PFSK-1 (cell line): ENCODE measurements around the gene MBOAT2.

Experiments
- FOXP2 ChIP-seq: optimal IDR thresholded peaks from 2 replicates; pipeline ENCODE3; 2011; ENCODE audit warnings: borderline replicate concordance, control low read depth, inconsistent platforms; ENCODE audit not compliant: insufficient read depth; ENCODE audit errors: extremely low read length, extremely low read depth
- POLR2AphosphoS5 ChIP-seq: IDR thresholded peaks from 2 replicates; pipeline ENCODE4 v1.6.1; 2012; ENCODE audit warnings: low read depth, mild to moderate bottlenecking, control low read depth, low read length, moderate library complexity
- REST ChIP-seq, 2 experiments: IDR thresholded peaks; 2 replicates each; pipeline versions ENCODE4 v1.6.1 to v1.8.0; 2011 to 2012; ENCODE audit warnings: low read depth in 2 of 2, low read length in 2 of 2, control low read depth in 1 of 2, inconsistent platforms in 1 of 2, mild to moderate bottlenecking in 1 of 2, moderate library complexity in 1 of 2; ENCODE audit not compliant: insufficient read depth in 1 of 2
- SIN3A ChIP-seq: IDR thresholded peaks from 2 replicates; pipeline ENCODE4 v1.6.1; 2012; ENCODE audit warnings: mild to moderate bottlenecking, low read length, moderate library complexity, borderline replicate concordance; ENCODE audit not compliant: insufficient read depth
- TAF1 ChIP-seq: IDR thresholded peaks from 2 replicates; pipeline ENCODE4 v1.6.1; 2012; ENCODE audit warnings: low read length, control low read depth, borderline replicate concordance; ENCODE audit not compliant: insufficient read depth

MBOAT2 gene

GRCh38 chr2:9002313-9002636 is 1.2 kb downstream of the MBOAT2 start:
- no peak for TF ChIP-seq POLR2AphosphoS5
- TF ChIP-seq TAF1: no peak
- TF ChIP-seq FOXP2: no peak
- TF ChIP-seq SIN3A: no peak
- no peak for TF ChIP-seq REST (IDR thresholded peaks at IDR 0.05; ENCODE audit: insufficient read depth in 1 of 2, low read depth in 2 of 2, low read length in 2 of 2)

- TF ChIP-seq POLR2AphosphoS5 (no peak), REST (IDR thresholded peaks at IDR 0.05; ENCODE audit: insufficient read depth in 1 of 2, low read depth in 2 of 2, low read length in 2 of 2) (no peak), TAF1 (no peak), SIN3A (no peak), FOXP2 (no peak)
These were observed 1.7 kb downstream of the MBOAT2 start for GRCh38 chr2:9001778-9002177.

- TF ChIP-seq TAF1: no peak
- TF ChIP-seq SIN3A: no peak
- TF ChIP-seq POLR2AphosphoS5: no peak
- TF ChIP-seq FOXP2: no peak
These were observed 2.3 kb downstream of the MBOAT2 start for GRCh38 chr2:9001229-9001628.

- TF ChIP-seq TAF1 (no peak), REST (IDR thresholded peaks at IDR 0.05; ENCODE audit: insufficient read depth in 1 of 2, low read depth in 2 of 2, low read length in 2 of 2) (no peak), FOXP2 (no peak), POLR2AphosphoS5 (no peak), SIN3A (no peak)
These were observed 3.0 kb downstream of the MBOAT2 start for GRCh38 chr2:9000442-9000841.

- TF ChIP-seq TAF1 (no peak), REST (IDR thresholded peaks at IDR 0.05; ENCODE audit: insufficient read depth in 1 of 2, low read depth in 2 of 2, low read length in 2 of 2) (no peak), SIN3A (no peak), POLR2AphosphoS5 (no peak), FOXP2 (no peak)
These were observed 3.7 kb downstream of the MBOAT2 start for GRCh38 chr2:8999797-9000196.
